Measurements from ENCODE around the gene ZNF205. TPM values are rescaled to one million over a fixed set of nuclear protein-coding genes. Genes with fewer than 3 reads are reported as not detected.

The ZNF205 gene
- total and polyA plus RNA-seq, 9 of the 15 experiments (the other 6 are each of a cell fraction or from before 2014, with no cell fraction given): 2.4 to 11.8 (median 5.1) TPM; not detected in 2

DNA sequence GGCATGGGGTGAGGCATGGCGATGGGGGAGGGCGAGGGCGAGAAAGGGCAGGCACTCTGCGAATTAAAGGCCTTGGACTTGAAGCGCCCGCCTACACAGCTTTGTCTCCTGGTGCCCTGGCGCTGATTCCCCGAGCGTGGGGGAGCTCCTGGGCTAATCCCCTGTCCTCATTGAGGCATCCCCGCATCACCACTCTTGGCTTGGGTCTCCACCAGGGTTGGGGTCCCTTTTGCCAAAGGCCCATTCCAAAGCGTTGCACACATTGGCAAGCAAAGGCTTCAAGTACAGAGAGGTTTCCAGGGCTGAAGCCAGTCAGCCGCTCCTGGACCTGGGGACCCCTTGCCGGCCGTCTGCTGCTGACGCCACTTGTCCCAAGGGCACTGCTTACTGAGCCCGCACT, 8.0 kb downstream of the ZNF205 start (continued):
- TF ChIP-seq, protein P1, sequence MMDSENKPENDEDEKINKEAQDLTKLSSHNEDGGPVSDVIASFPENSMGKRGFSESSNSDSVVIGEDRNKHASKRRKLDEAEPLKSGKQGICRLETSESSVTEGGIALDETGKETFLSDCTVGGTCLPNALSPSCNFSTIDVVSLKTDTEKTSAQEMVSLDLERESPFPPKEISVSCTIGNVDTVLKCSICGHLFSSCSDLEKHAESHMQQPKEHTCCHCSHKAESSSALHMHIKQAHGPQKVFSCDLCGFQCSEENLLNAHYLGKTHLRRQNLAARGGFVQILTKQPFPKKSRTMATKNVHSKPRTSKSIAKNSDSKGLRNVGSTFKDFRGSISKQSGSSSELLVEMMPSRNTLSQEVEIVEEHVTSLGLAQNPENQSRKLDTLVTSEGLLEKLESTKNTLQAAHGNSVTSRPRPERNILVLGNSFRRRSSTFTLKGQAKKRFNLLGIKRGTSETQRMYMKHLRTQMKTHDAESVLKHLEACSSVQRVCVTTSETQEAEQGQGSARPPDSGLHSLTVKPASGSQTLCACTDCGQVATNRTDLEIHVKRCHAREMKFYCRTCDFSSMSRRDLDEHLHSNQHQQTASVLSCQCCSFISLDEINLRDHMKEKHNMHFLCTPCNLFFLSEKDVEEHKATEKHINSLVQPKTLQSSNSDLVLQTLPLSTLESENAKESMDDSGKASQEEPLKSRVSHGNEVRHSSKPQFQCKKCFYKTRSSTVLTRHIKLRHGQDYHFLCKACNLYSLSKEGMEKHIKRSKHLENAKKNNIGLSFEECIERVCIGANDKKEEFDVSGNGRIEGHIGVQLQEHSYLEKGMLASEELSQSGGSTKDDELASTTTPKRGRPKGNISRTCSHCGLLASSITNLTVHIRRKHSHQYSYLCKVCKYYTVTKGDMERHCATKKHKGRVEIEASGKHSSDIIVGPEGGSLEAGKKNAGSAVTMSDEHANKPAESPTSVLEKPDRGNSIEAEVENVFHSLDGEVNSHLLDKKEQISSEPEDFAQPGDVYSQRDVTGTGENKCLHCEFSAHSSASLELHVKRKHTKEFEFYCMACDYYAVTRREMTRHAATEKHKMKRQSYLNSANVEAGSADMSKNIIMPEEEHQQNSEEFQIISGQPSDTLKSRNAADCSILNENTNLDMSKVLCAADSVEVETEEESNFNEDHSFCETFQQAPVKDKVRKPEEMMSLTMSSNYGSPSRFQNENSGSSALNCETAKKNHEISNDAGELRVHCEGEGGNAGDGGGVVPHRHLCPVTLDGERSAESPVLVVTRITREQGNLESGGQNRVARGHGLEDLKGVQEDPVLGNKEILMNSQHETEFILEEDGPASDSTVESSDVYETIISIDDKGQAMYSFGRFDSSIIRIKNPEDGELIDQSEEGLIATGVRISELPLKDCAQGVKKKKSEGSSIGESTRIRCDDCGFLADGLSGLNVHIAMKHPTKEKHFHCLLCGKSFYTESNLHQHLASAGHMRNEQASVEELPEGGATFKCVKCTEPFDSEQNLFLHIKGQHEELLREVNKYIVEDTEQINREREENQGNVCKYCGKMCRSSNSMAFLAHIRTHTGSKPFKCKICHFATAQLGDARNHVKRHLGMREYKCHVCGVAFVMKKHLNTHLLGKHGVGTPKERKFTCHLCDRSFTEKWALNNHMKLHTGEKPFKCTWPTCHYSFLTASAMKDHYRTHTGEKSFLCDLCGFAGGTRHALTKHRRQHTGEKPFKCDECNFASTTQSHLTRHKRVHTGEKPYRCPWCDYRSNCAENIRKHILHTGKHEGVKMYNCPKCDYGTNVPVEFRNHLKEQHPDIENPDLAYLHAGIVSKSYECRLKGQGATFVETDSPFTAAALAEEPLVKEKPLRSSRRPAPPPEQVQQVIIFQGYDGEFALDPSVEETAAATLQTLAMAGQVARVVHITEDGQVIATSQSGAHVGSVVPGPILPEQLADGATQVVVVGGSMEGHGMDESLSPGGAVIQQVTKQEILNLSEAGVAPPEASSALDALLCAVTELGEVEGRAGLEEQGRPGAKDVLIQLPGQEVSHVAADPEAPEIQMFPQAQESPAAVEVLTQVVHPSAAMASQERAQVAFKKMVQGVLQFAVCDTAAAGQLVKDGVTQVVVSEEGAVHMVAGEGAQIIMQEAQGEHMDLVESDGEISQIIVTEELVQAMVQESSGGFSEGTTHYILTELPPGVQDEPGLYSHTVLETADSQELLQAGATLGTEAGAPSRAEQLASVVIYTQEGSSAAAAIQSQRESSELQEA (IDR thresholded peaks at IDR 0.05; ENCODE audit: low read depth): no peak
- no peak for TF ChIP-seq ZFPM2 (CRISPR knock-in tag; IDR thresholded peaks at IDR 0.05)
- TF ChIP-seq HNRNPLL (IDR thresholded peaks at IDR 0.05; ENCODE audit: low read depth, low read length, poor library complexity, severe bottlenecking): no peak
- TF ChIP-seq SOX6 (IDR thresholded peaks at IDR 0.05): no peak
- TF ChIP-seq ZNF408 (CRISPR knock-in tag; IDR thresholded peaks at IDR 0.05; ENCODE audit: low read depth): no peak
- no peak for TF ChIP-seq GATA2 (CRISPR knock-in tag; IDR thresholded peaks at IDR 0.05)
